HG03139 (cell line): Measurements from ENCODE around the gene CR2.
"Not testable (repeated sequence)": the region's sequence is repeated elsewhere in the genome, so short reads cannot be mapped to it uniquely, and the experiment has no call there.

Source experiments
- ATAC-seq: cut with Tn5 transposase; IDR thresholded peaks from one replicate; pipeline ENCODE4 v1.9.1; 2021; ENCODE audit not compliant: unreplicated experiment

CR2 gene

DNA sequence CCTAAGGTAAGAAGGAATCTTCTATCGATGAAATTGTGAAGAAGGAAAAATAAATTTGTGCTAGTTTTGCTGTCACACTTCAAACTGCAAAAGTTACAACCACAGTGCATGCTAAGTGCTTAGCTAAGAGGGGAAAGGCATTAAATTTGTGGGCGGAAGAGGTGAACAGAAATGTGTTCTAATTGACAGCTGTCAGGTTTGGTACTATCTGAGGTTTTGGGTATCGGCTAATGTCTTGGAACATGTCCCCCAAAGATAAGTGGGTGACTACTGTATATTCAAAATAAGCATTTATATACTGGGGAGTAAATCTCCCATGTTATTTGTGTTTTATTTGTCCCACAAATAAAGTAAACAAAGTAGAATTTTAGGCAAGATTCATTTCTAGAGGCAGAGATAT, 49.8 kb downstream of the CR2 start:
- ATAC-seq, result no peak

DNA sequence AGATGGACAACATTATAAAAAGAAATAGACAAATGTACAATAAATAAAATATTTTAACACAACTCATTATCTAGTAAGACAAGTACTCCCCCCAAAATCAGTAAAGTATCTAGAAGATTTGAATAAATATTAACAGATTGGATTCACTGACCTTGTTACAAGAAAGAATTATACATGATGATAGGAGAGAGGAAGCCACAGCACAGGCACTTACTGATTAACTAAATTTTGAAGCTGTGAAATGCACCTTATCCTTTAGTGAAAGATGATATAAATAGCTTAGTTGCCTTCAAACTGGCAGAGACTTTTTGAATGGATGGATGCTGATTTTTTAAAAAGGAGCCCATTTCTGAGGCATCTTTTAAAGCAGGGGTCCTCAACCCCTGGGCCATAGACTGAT, 50.3 kb downstream of the CR2 start:
- no peak for ATAC-seq

DNA sequence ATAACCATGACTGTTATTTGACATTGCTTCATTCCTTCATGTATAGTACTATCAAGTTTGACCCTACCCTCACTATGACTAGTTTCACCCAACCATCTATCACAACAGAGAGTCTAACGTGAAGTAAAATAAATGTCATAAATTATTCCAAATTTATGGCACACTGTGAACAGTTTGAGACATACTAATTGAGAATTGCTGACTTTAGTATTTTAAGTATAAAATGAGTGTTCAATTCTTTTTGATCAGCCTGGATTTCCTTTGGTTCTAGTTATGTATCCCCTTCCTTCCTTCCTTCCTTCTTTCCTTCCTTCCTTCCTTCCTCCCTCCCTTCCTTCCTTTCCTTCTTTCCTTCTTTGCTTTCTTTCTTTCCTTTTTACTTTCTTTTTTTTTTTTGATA, 56.3 kb downstream of the CR2 start:
- no peak for ATAC-seq

DNA sequence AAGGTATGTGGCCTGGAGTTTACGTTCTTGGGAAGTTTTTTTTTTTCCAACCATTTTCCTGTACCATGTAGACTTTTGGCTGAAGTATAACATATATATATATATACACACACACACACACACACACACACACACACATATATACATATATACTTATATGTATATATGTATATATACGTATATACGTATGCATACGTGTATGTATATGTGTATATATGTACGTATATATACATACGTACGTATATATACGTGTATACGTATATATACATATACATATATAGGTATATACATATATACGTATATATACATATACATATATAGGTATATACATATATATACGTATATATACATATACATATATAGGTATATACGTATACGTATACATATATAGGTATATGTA, 60.8 kb downstream of the CR2 start:
- ATAC-seq, result no peak

DNA sequence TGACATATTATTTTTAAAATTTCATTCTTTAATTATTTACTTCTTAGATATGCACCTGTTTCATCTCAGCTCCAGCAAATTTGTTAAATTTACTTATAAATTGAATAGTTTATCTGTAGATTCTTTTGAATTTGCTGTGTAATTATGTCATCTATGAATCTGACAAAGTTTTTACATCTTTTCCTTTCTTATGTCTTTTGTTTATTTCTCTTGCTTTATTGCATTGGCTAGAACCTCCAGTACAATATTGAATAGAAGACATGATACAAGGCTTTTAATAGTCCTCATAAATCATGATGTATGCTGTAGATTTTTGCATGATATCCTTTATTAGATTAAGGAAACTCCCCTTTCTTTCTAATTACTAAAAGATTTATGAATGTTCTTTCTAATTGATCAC, 62.6 kb downstream of the CR2 start:
- ATAC-seq, result no peak

DNA sequence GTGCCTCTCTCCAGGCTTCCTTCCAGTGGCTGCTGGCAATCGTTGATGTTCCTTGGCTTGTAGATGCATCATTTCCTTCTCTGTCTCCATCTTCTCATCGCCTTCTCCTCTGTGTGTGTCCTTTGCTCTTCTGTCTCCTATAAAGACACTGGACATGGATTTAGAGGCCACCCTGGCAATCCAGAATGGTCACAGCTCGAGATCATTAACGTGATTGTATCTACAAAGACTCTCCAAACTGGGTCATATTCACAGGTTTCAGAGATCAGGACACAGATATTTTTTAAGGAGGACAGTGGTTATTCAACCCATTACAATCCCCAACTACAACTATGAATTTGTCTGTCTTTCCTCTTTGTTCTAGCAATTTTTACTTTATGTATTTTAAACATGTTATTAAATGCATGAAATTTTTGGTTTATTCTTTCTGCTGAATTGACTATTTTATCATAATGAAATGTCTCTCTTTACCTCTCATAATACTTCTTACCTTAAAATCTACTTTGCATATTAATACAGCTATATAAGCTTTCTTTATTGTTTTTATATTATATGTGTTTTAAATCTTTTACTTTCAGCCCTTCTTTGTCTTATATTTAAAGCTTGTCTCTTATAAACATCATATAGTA, 64.6 kb downstream of the CR2 start:
- no peak for ATAC-seq

DNA sequence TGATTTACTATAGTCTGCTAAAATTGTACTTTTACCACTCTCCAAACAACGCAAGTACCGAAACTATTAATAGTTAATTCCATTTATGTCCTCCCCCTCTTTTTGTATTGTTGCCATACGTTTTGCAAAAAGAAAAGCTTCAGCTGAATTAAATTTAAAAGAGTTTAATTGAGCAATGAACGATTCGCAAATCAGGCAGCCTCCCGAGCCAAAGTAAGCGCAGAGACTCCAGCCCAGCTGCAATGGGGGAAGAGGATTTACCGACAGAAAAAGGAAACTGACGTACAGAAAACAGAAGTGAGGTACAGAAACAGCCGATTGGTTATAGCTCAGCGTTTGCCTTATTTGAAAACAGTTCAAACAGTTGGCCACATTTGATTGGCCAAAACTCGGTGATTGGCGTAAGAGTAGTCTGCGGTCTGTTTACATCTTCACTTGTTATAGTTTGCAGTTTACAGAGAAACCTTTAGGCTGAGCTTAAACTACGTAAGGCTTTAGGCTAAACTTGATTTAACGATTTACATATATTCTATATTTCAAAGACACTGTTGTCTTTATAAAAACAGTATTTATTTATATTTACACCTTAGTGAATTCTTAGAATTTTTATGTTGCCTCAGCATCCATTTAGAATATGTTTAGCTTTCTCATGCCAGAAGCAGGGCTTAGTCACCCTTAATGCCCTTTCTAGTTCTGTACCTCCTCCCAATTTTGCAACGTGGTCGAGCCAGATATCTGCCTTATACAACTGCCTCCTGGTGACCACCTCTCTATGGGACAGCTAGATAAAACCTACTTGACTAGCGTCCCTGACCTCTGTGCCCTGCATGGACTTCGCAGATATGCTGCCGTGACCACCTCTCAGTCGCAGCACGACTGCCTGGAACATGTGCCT, 65.6 kb downstream of the CR2 start:
- ATAC-seq, result no peak

DNA sequence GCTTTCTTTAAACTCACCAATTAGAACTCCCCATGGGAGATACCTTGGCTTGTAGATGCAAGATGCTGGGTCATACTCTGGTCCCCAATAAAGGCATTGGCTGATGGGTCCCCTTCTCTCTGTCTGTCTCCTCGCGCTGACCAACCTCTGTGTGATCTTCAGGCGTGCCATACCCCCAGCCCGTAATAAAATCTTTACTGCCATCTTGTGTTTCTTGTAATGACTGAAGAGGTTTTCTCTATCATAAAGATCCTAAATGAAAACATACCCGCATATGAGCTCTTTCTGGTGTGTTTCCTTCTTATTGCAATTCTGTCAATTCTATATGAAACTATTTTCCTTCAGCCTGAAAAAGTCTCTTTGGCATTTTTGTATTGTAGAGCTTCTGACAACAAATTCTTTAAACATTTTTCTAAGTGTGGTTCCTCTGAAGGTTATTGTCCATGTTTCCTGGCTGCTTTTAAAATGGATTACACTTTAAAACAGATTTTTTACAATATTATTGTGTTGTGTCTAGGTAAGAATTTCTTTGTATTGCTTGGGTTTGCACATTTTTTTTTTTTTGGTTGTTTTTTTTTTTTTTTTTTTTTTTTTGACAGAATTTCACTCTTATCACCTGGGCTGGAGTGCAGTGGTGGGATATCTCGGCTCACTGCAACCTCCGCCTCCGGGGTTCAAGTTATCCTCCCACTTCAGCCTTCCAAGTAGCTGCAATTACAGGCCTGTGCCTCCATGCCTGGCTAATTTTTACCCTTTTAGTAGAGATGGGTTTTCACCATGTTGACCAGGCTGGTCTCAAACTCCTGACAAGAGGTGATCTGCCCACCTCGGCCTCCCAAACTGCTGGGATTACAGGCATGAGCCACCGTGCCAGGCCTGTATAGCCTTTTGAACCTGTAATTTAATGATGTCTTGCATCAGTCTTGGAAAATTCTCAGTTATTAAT, 66.5 kb downstream of the CR2 start:
- not testable (repeated sequence) for ATAC-seq

DNA sequence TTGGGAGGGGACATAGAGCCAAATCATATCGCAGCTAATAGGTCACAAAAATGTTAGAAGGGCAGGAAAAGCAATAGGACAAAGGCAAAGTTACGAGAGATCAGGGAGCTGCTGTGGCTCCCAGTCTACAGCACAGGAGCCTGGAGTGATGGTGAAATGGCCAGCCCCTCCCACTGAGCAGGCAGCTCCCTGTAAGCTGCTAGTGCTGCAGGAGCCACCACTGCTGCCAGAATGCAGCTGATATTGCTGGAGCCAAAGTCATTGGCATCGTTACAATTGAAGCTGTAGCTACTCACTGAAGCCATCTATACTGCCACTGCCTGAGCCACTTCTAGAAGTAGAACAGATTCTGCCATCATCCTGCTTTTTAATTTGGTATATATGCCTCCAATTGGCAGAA, 71.1 kb downstream of the CR2 start:
- ATAC-seq, result not testable (repeated sequence)

DNA sequence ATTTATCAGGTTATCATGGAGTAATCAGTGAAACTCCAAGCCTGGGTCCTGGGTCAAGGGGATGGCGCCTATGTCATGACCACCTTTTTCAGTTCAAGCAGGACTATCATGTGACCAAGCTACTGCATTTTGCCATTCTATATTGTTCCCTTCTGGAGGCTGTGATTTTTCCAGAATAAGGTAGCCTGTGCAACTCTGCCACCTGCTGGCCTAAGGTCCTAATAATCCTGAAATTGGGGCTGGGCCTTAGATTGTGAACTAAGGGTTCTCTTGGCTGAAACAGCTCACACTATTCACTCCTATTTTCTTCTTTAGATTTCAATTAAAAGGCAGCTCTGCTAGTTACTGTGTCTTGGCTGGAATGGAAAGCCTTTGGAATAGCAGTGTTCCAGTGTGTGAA, 74.3 kb downstream of the CR2 start:
- not testable (repeated sequence) for ATAC-seq

DNA sequence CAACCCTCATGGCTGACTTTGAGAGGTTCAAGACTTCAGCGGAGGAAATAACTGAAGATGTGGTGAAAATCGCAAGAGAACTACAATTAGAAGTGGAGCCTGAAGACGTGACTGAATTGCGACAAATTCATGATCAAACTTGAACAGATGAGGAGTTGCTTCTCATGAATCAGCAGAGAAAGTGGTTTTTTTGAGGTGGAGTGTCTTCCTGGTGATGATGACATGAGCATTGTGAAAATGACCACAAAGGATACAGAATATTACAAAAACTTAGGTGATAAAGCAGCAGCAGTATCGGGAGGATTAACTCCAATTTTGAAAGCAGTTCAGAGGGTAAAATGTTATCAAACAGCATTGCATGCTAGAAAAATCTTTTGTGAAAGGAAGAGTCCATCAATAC, 82.1 kb downstream of the CR2 start:
- ATAC-seq, result not testable (repeated sequence)
